CD14-positive monocyte (primary cell): Measurements from ENCODE around the gene NDUFA13. TPM values are rescaled to one million over a fixed set of nuclear protein-coding genes. Genes with fewer than 3 reads are reported as not detected.

Experiments
- DNase-seq, 3 donors: peaks; one replicate each; pipeline ENCODE4 v3.0.0-alpha.2; 2011 to 2022
- H2AFZ ChIP-seq: 2 replicates; pipeline ENCODE4 v1.6.0; 2012; ENCODE audit warnings: mild to moderate bottlenecking, low read depth, low read length, inconsistent platforms; ENCODE audit not compliant: insufficient read depth, poor library complexity, severe bottlenecking
- H3K27ac ChIP-seq, 2 donors: 1 replicate in 1 of 2; 2 replicates in 1 of 2; pipeline ENCODE4 v1.5.1; 2012 to 2013; ENCODE audit warnings: low read length in 2 of 2, control low read depth in 1 of 2, inconsistent platforms in 1 of 2, low read depth in 1 of 2, mild to moderate bottlenecking in 1 of 2
- H3K27me3 ChIP-seq, 2 donors: one replicate each; pipeline versions ENCODE4 v1.6.0 to v1.6.1; 2011 to 2013; ENCODE audit warnings: low read length in 2 of 2; ENCODE audit not compliant: control insufficient read depth in 2 of 2, insufficient read depth in 2 of 2
- H3K36me3 ChIP-seq, 2 donors: replicated peaks in 1 of 2; 1 replicate in 1 of 2; 2 replicates in 1 of 2; pipeline versions ENCODE4 v1.5.1 to v1.6.1; 2012 to 2013; ENCODE audit warnings: low read length in 2 of 2, control low read depth in 1 of 2, inconsistent platforms in 1 of 2, mild to moderate bottlenecking in 1 of 2; ENCODE audit not compliant: insufficient read depth in 2 of 2, control insufficient read depth in 1 of 2
- H3K4me1 ChIP-seq, 2 donors: 1 replicate in 1 of 2; 2 replicates in 1 of 2; pipeline versions ENCODE4 v1.5.1 to v1.6.1; 2012 to 2013; ENCODE audit warnings: low read length in 2 of 2, control low read depth in 1 of 2, inconsistent platforms in 1 of 2, mild to moderate bottlenecking in 1 of 2, moderate library complexity in 1 of 2; ENCODE audit not compliant: insufficient read depth in 2 of 2, control insufficient read depth in 1 of 2
- H3K4me2 ChIP-seq: replicated peaks from 2 replicates; pipeline ENCODE3; 2012; ENCODE audit warnings: low read length, moderate library complexity, mild to moderate bottlenecking; ENCODE audit not compliant: poor library complexity, severe bottlenecking; ENCODE audit errors: extremely low read depth
- H3K4me3 ChIP-seq, 3 experiments: fragments of 200-600 bp in 1 of 3; sonication (generic) in 1 of 3; replicated peaks in 1 of 3; 1 replicate in 2 of 3; 2 replicates in 1 of 3; pipeline ENCODE4 v1.5.1; 2011 to 2013; ENCODE audit warnings: low read length in 3 of 3, mild to moderate bottlenecking in 3 of 3, control low read depth in 2 of 3, low read depth in 2 of 3, inconsistent platforms in 1 of 3, moderate library complexity in 1 of 3
- H3K79me2 ChIP-seq: 2 replicates; pipeline ENCODE4 v1.6.0; 2012; ENCODE audit warnings: mild to moderate bottlenecking, control low read depth, inconsistent platforms, low read length, moderate library complexity; ENCODE audit not compliant: insufficient read depth
- H3K9ac ChIP-seq: 2 replicates; pipeline ENCODE4 v1.6.0; 2017; ENCODE audit warnings: low read length, mild to moderate bottlenecking; ENCODE audit not compliant: insufficient read depth, poor library complexity, severe bottlenecking
- H3K9me3 ChIP-seq, 2 donors: replicated peaks in 1 of 2; 1 replicate in 1 of 2; 2 replicates in 1 of 2; pipeline versions ENCODE4 v1.5.1 to v1.6.1; 2012 to 2013; ENCODE audit warnings: low read length in 2 of 2, control low read depth in 1 of 2; ENCODE audit not compliant: control insufficient read depth in 1 of 2, insufficient read depth in 1 of 2
- H4K20me1 ChIP-seq: 2 replicates; pipeline ENCODE4 v1.6.0; 2012; ENCODE audit warnings: mild to moderate bottlenecking, low read length, control low read depth, moderate library complexity; ENCODE audit not compliant: insufficient read depth
- H3K27ac Mint-ChIP-seq, 7 donors: one replicate each; pipeline ENCODE4 v1.8.0; 2020; ENCODE audit warnings: mild to moderate bottlenecking in 7 of 7, mixed read lengths in 7 of 7, moderate library complexity in 6 of 7, inconsistent platforms in 2 of 7
- H3K27me3 Mint-ChIP-seq, 3 donors: one replicate each; pipeline ENCODE4 v1.8.0; 2021 to 2022; ENCODE audit warnings: low read depth in 3 of 3, mild to moderate bottlenecking in 3 of 3, mixed read lengths in 3 of 3, moderate library complexity in 3 of 3, inconsistent platforms in 1 of 3
- H3K36me3 Mint-ChIP-seq, 2 donors: one replicate each; pipeline ENCODE4 v1.8.0; 2020; ENCODE audit warnings: mixed read lengths in 2 of 2, inconsistent platforms in 1 of 2, mild to moderate bottlenecking in 1 of 2
- H3K4me1 Mint-ChIP-seq: one replicate; pipeline ENCODE4 v1.8.0; 2020; ENCODE audit warnings: mild to moderate bottlenecking, mixed read lengths
- H3K4me3 Mint-ChIP-seq, 2 donors: one replicate each; pipeline ENCODE4 v1.8.0; 2020; ENCODE audit warnings: mild to moderate bottlenecking in 2 of 2, mixed read lengths in 2 of 2, moderate library complexity in 1 of 2
- H3K9me3 Mint-ChIP-seq, 7 donors: one replicate each; pipeline ENCODE4 v1.8.0; 2020 to 2022; ENCODE audit warnings: mixed read lengths in 7 of 7, mild to moderate bottlenecking in 6 of 7, moderate library complexity in 6 of 7, inconsistent platforms in 2 of 7
- CTCF ChIP-seq: fragments of 200-600 bp; IDR thresholded peaks from one replicate; pipeline ENCODE4 v1.8.0; 2022; ENCODE audit warnings: antibody characterized with exemption, mild to moderate bottlenecking
- WGBS: methylation state at CpG from one replicate; pipeline ENCODE4 v1.1.5; 2013; ENCODE audit warnings: missing lambda C conversion rate; ENCODE audit not compliant: insufficient coverage; 5-methylcytosine and 5-hydroxymethylcytosine counted together
- intact Hi-C, 2 donors: fragments of 100-400 bp; cut with micrococcal nuclease; formaldehyde crosslinking; loops; one replicate each; pipeline versions ENCODE4 v1.15.0 to v1.15.1; 2023
- polyA plus RNA-seq, 3 donors: library from polyadenylated mRNA; depleted of rRNA in 1 of 3; unstranded in 2 of 3; stranded (reverse) in 1 of 3; fragments of 300-500 nt in 2 of 3; fragments of >200 nt in 1 of 3; fragmentation: Illumina TruSeq in 2 of 3; gene quantifications; 1 replicate in 2 of 3; 2 replicates in 1 of 3; pipeline ENCODE4 v1.2.3, GENCODE V29; 2012 to 2021

The NDUFA13 gene
- polyA plus RNA-seq, 3 donors: 86.7 to 433 (median 361) TPM

GRCh38 chr19:19523177-19523576 lies 7.2 kb downstream of the NDUFA13 start:
- H3K36me3 ChIP-seq: peaks cover 54 to 74% of the 10 kb centered on the region in 2 donors
- no peak overlapping the region for H3K4me3 ChIP-seq
- Mint-ChIP-seq H3K9me3 (no peaks in the 10 kb centered on the region), H3K36me3 (peaks cover 45 to 76% of the 10 kb centered on the region in 2 donors), H3K4me3 (no peak overlapping the region), H3K27me3 (peaks cover 0 to 2% (median 0%) of the 10 kb centered on the region in 3 donors), H3K27ac (no peak overlapping the region), H3K4me1 (peaks cover 11% of the 10 kb centered on the region)
- H3K9me3 ChIP-seq: no peaks in the 10 kb centered on the region
- 100% methylated on average over 2 of the region's 3 CpGs for WGBS
- H4K20me1 ChIP-seq: peaks cover 62% of the 10 kb centered on the region
- intact Hi-C loops: no loop called here
- H3K27ac ChIP-seq: no peak overlapping the region
- H3K9ac ChIP-seq: no peak overlapping the region
- H3K4me1 ChIP-seq: no peaks in the 10 kb centered on the region
- DNase-seq: no peak
- no peaks in the 10 kb centered on the region for H3K27me3 ChIP-seq
- H2AFZ ChIP-seq: no peak overlapping the region
- H3K4me2 ChIP-seq: no peak overlapping the region
- H3K79me2 ChIP-seq: peaks cover 65% of the 10 kb centered on the region
- no peak for TF ChIP-seq CTCF

- Mint-ChIP-seq H3K4me3 (no peak overlapping the region), H3K9me3 (no peaks in the 10 kb centered on the region), H3K27me3 (peaks cover 0 to 2% (median 0%) of the 10 kb centered on the region in 3 donors), H3K27ac (no peak overlapping the region), H3K36me3 (peaks cover 50 to 79% of the 10 kb centered on the region in 2 donors), H3K4me1 (peaks cover 11% of the 10 kb centered on the region)
- Histone ChIP-seq H3K36me3 (peaks cover 60 to 78% of the 10 kb centered on the region in 2 donors), H3K27me3 (no peaks in the 10 kb centered on the region), H3K9me3 (no peaks in the 10 kb centered on the region), H3K9ac (no peak overlapping the region), H4K20me1 (peaks cover 61% of the 10 kb centered on the region), H3K4me3 (no peak overlapping the region), H2AFZ (no peak overlapping the region), H3K4me2 (no peak overlapping the region), H3K27ac (no peak overlapping the region), H3K4me1 (no peaks in the 10 kb centered on the region), H3K79me2 (peaks cover 56% of the 10 kb centered on the region)
- intact Hi-C loops: no loop called here
- DNase-seq: no peak
- WGBS: 89% methylated on average over 5 of the region's 7 CpGs
- TF ChIP-seq CTCF: no peak
Observed at GRCh38 chr19:19524053-19524452, 8.0 kb downstream of the NDUFA13 start.
